ENCODE data around the gene MBD6. TPM values are rescaled to one million over a fixed set of nuclear protein-coding genes. Genes with fewer than 3 reads are reported as not detected.
"Not testable (repeated sequence)": the region's sequence is repeated elsewhere in the genome, so short reads cannot be mapped to it uniquely, and the experiment has no call there.

MBD6 gene
- total RNA-seq, 1 donor from 2014 or later, result 99.0 TPM

DNA sequence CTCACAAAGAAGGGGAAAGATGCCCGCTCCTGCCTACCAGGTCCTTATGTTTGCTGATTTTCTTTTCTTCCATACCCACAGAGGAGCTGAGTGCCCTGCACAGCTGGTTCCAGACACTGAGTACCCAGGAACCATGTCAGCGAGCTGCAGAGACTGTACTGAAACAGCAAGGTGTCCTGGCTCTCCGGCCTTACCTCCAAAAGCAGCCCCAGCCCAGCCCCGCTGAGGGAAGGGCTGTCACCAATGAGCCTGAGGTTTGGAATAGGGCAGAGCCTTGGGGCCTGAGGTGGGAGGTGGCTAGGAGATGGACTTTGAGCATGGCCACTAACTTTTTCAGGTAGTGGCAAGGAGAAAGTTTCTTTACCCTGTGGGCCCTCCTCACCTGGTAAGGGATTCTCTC is 32.5 kb upstream of the MBD6 start:
- Mint-ChIP-seq H3K9me3 (ENCODE audit: unreplicated experiment) (no peaks in the 10 kb centered on the region), H3K36me3 (ENCODE audit: low read depth, unreplicated experiment) (peaks cover 37% of the 10 kb centered on the region), H3K27me3 (ENCODE audit: unreplicated experiment) (peaks cover 4% of the 10 kb centered on the region), H3K4me3 (ENCODE audit: unreplicated experiment) (no peak overlapping the region), H3K4me1 (ENCODE audit: unreplicated experiment) (peaks cover 12% of the 10 kb centered on the region), H3K27ac (ENCODE audit: unreplicated experiment) (no peak overlapping the region)
- TF ChIP-seq, protein P1, sequence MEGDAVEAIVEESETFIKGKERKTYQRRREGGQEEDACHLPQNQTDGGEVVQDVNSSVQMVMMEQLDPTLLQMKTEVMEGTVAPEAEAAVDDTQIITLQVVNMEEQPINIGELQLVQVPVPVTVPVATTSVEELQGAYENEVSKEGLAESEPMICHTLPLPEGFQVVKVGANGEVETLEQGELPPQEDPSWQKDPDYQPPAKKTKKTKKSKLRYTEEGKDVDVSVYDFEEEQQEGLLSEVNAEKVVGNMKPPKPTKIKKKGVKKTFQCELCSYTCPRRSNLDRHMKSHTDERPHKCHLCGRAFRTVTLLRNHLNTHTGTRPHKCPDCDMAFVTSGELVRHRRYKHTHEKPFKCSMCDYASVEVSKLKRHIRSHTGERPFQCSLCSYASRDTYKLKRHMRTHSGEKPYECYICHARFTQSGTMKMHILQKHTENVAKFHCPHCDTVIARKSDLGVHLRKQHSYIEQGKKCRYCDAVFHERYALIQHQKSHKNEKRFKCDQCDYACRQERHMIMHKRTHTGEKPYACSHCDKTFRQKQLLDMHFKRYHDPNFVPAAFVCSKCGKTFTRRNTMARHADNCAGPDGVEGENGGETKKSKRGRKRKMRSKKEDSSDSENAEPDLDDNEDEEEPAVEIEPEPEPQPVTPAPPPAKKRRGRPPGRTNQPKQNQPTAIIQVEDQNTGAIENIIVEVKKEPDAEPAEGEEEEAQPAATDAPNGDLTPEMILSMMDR (IDR thresholded peaks at IDR 0.05; ENCODE audit: unreplicated experiment), result no peak
- no peak for DNase-seq (ENCODE audit: low spot score)

DNA sequence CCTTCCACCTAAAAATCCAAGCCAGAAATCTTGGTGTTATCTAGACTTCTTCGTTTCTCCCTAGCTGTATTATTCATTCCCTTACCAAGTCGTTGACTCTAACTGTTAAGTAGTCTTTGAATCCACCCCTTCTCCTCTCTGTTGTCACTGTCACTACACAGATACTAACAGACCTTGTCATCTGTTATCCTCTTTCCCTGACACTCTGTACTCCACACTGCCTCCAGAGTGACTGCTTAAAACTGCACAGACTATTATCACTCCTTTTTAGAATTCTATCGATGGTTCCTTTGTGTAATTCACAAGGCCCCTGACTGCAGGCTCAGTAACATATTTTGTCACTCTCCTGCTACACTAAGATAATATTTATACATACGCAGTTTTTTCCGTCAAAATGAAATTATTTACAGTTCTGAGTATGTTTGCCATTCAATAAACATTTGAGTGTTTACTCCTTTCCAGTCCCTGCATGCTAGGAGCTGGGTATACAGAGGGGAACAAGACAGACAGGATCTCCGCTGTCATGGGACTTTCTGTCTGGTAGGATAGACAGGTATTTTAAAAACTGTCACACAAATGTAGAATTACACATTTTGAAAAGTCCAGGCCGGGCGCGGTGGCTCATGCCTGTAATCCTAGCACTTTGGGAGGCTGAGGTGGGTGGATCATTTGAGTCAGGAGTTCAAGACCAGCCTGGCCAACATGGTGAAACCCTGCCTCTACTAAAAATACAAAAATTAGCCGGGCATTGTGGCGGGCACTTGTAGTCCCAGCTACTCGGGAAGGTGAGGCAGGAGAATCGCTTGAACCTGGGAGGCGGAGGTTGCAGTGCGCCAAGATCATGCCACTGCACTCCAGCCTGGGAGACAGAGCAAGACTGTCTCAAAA is 31.0 kb upstream of the MBD6 start:
- peaks cover 12% of the 10 kb centered on the region for H3K4me1 Mint-ChIP-seq (ENCODE audit: unreplicated experiment)
- peak overlapping the region; percentile 9 for H3K27ac Mint-ChIP-seq (ENCODE audit: unreplicated experiment)
- no peak for DNase-seq (ENCODE audit: low spot score)
- peak overlapping the region; percentile 66 for H3K4me3 Mint-ChIP-seq (ENCODE audit: unreplicated experiment)
- peaks cover 38% of the 10 kb centered on the region for H3K36me3 Mint-ChIP-seq (ENCODE audit: low read depth, unreplicated experiment)
- peaks cover 4% of the 10 kb centered on the region for H3K27me3 Mint-ChIP-seq (ENCODE audit: unreplicated experiment)
- no peaks in the 10 kb centered on the region for H3K9me3 Mint-ChIP-seq (ENCODE audit: unreplicated experiment)
- TF ChIP-seq, protein P1 (IDR thresholded peaks at IDR 0.05; ENCODE audit: unreplicated experiment), result no peak

DNA sequence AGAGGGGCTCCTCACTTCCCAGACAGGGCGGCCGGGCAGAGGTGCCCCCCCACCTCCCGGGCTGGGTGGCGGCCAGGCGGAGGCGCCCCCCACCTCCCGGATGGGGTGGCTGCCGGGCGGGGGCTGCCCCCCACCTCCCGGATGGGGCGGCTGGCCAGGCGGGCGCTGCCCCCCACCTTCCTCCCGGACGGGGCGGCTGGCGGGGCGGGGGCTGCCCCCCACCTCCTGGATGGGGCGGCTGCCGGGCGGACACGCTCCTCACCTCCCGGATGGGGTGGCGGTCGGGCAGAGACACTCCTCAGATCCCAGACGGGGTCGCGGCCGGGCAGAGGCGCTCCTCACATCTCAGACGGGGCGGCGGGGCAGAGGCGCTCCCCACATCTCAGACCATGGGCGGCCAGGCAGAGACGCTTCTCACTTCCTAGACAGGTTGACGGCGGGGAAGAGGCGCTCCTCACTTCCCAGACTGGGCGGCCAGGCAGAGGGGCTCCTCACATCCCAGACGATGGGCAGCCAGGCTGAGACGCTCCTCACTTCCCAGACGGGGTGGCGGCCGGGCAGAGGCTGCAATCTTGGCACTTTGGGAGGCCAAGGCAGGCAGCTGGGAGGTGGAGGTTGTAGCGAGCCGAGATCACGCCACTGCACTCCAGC is 27.4 kb upstream of the MBD6 start:
- H3K27me3 Mint-ChIP-seq (ENCODE audit: unreplicated experiment); H3K4me1 Mint-ChIP-seq (ENCODE audit: unreplicated experiment); DNase-seq (ENCODE audit: low spot score); H3K4me3 Mint-ChIP-seq (ENCODE audit: unreplicated experiment); H3K9me3 Mint-ChIP-seq (ENCODE audit: unreplicated experiment); H3K27ac Mint-ChIP-seq (ENCODE audit: unreplicated experiment): not testable (repeated sequence)
- peaks cover 51% of the 10 kb centered on the region for H3K36me3 Mint-ChIP-seq (ENCODE audit: low read depth, unreplicated experiment)

DNA sequence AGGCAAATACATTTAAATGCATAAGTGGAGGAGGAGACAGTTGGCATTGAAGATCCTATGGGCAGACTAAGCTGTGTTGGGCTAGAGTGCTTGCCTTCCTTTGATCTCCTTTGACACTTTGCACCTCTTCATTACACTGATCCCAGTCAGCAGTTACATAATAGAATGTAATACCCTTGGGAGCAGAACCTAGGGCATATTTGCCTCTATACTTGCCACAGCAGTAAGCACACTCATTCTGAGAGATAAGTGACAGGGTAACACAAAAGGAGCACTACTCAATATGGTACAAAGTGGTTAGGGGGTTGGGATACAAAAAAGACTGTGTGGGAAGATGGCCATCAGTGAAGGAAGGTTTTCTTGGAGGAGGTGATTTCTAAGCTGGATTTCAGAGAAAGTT is 25.8 kb upstream of the MBD6 start:
- DNase-seq (ENCODE audit: low spot score), result no peak
- H3K4me3 Mint-ChIP-seq (ENCODE audit: unreplicated experiment), result peak overlapping the region; percentile 78
- H3K36me3 Mint-ChIP-seq (ENCODE audit: low read depth, unreplicated experiment), result peaks cover 50% of the 10 kb centered on the region
- peaks cover 7% of the 10 kb centered on the region for H3K4me1 Mint-ChIP-seq (ENCODE audit: unreplicated experiment)
- peaks cover 3% of the 10 kb centered on the region for H3K27me3 Mint-ChIP-seq (ENCODE audit: unreplicated experiment)
- TF ChIP-seq, protein P1 (IDR thresholded peaks at IDR 0.05; ENCODE audit: unreplicated experiment), result no peak
- H3K9me3 Mint-ChIP-seq (ENCODE audit: unreplicated experiment), result no peaks in the 10 kb centered on the region
- H3K27ac Mint-ChIP-seq (ENCODE audit: unreplicated experiment), result peak overlapping the region; percentile 38

DNA sequence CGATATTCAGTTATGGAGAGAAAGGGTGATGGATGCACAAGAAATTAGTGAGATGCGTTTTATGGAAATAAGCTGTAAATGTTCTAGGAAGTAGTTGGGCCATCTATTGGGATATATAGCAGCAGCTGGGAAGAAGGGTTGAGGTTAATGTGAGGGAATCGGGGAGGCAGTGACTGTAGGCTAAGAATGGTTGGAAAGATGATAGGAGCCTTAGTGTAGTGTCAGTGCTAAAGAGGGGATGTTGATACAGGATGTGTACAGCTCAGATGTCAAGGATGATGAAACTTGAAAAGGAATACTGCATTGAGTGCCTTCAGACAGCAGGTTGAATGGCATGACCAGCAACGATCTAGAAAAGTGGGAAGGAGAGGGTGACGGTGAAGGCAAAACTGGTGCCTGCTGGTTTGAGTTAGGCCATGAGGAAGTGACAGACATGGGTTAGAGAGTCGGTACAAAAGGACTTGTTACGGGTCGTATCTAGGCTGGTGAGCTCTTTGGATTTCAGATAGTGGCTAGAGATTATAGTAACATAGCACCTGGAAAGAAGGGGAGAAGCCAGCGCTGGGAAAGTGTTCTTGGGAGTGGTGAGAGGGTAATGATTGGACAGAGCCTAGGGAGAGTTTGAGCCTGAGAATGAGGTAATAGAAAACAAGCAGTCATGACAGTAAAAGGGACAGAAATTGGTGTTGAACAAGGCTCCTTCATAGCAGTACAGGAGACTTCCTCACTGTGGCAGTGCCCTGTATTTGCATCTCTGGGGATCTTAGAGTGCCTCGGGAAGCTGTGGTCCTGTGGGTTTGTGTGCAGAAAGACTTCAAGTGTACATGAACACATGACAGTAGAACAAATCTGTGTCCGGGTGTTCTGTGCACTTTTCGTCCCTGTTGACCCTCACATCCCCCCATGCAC is 25.1 kb upstream of the MBD6 start:
- DNase-seq (ENCODE audit: low spot score), result no peak
- Mint-ChIP-seq H3K27me3 (ENCODE audit: unreplicated experiment) (peaks cover 3% of the 10 kb centered on the region), H3K27ac (ENCODE audit: unreplicated experiment) (peak overlapping the region; percentile 38), H3K4me1 (ENCODE audit: unreplicated experiment) (peaks cover 7% of the 10 kb centered on the region), H3K36me3 (ENCODE audit: low read depth, unreplicated experiment) (peaks cover 54% of the 10 kb centered on the region), H3K4me3 (ENCODE audit: unreplicated experiment) (peak overlapping the region; percentile 78), H3K9me3 (ENCODE audit: unreplicated experiment) (no peaks in the 10 kb centered on the region)
- TF ChIP-seq, protein P1 (IDR thresholded peaks at IDR 0.05; ENCODE audit: unreplicated experiment), result no peak

Measured in endothelial cell (in vitro differentiated cells).